NAMALWA (cell line): ENCODE results near the gene THAP4.
A peak's percentile ranks its signal among the peaks of the same experiment; 100 is the strongest.

Experiments used
- DNase-seq: peaks from one replicate; pipeline ENCODE4 v3.0.0-alpha.2; 2015; ENCODE audit warnings: low spot score

Gene THAP4

GRCh38 chr2:241546771-241547498 is 90.0 kb downstream of the THAP4 start:
- DNase-seq, result no peak

- no peak for DNase-seq
Observed at GRCh38 chr2:241545523-241546473, 91.2 kb downstream of the THAP4 start.

DNA sequence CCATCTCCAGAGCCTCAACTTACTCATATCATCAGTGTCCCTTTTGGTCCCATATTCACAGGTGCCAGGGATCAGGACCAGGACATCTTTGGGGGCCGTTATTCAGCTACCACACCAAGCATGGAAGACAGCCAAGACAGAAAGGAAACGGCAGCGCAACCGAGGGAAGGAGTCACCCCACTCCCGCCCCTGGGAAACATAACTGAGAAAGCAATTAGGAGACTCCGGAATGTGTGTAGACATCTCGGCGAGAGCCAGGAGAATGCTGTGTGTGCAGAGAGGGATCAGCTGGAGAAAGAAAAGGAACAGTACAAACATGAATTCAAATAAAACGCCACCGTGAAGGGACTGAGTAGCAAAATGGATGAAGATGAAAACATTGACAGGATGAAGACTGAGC is 91.9 kb downstream of the THAP4 start:
- DNase-seq, result no peak

DNA sequence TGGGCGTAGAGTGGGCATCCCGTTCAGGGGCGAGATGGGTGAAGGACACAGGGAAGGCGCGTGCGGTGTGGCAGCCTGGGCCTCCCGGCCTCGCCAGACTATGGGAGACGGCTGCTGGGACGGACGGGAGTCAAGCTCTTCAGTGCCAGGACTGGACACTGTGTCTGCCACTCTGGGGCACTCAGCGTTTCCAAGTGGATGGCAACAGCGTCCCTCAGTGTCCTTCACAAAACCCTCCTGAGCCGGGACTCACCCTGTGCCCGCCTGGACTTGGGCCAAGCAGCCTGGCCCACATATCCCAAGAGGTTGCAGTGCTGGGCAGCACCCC is 94.7 kb downstream of the THAP4 start:
- DNase-seq, result no peak

DNA sequence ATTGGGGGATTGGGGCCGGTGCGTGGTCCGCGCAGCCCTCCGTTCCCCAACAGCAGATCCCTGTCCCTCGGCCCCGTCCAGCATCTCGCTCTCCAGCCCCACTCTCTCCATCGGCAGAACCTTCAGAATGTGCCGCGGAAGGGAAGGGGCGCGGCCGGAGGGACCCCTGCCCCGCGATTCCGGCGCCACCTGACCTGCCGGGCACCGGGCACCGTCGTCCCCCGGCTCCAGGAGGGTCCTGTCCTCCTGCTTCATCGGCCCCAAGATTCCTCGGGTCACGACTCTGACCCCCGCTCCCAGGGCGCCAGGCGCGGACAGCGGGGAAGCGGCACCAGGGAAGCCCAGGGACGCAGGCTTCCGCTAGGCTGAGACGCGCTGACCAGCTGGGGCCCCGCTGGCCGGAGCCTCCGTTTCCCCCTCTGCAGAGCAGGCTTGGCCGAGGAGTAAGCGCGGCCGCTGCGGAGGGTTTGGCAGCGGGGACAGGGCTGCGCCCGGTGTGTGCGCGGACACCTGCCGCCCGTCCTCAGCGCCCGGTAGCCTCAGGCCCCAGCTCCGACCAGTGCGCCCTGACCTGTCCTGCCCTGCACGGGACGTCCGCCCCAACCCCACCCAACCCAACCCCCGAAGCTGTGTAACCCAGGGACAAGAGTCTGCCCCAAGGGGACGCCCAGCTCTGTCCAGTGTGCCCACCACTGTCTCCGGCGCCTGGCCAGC is 95.2 kb downstream of the THAP4 start:
- no peak for DNase-seq

DNA sequence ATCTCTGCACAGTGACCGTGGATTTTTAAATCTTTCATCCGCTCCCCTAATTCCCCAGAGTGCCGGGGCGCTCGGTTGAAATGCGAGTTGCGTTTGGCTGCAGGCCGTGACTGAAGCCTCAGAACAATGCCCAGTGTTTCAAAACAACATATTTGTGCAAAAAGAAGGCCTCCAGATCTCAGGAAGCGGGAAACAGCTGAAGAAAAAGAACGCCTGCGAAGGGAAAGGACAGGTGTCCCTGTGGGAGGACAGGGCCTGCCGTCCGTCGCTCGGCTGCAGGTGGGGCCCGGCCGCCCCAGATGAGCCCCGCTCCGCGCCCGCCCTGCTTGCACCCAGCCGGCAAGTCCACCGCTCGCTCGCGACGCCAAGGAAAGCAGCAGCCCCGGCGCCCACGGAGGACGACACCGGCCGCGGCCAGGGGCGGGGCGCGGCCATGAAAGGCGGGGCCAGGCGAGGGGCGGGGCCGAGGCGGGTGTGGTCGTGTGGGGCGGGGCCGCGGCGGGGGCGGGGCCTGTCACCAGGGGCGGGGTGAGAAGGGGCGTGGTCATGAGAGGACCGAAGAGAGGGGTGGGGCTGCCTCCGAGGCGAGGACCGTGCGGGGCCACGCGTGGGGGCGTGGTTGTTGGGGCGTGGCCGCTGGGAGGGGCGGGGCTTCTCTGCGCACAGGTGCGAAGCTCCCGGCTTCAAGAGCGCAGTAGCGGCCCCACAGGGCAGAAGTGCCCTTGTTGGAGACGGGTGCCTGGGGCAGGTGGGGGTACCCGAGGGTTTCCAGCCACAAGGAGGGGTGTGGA is 96.0 kb downstream of the THAP4 start:
- peak; percentile 57 for DNase-seq

GRCh38 chr2:241540401-241540770 is 96.6 kb downstream of the THAP4 start:
- DNase-seq, result no peak

GRCh38 chr2:241539616-241540374 is 97.2 kb downstream of the THAP4 start:
- DNase-seq, result no peak

DNA sequence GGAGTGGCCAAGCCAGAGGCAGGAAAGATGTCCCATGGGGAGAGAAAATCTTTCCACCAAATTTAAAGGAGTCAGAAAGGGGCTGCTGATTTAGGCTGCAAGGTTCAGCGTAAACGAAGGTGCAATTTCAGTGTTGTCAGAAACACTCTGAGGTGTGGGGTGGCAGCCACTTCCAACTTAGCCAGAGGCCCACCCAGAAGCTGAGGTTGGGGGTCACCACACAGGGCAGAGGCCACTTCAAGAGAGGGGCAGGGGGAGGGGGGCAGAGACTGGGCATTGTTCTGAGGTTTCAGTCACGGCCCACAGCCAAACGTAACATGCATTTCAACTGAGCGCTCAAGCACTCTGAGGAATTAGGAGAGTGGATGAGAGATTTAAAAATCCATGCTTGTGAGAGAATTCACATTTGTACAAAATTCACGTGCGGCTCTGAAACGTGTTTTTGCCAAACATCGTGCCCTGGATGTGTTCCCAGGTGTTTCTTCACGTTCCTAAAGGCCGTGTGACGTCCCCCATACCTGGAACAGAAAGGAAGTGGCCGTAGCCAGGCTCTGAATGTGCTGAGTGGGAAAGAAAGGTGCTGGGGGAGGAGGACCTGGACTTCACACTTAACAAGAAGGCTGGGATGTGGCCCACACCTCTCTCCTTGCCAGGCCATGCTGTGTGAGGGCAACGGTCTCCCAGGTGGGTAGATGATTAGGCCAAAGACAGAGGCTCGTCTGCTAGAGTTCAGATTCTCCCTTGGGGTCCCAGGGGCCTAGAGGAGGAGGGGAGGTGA is 97.9 kb downstream of the THAP4 start:
- no peak for DNase-seq

GRCh38 chr2:241535871-241536655 is 100.9 kb downstream of the THAP4 start:
- DNase-seq, result no peak

- no peak for DNase-seq
Observed at GRCh38 chr2:241534701-241535375, 102.1 kb downstream of the THAP4 start.
